ENCODE data around the gene MICAL1. TPM values are rescaled to one million over a fixed set of nuclear protein-coding genes. Genes with fewer than 3 reads are reported as not detected.

MICAL1 gene
- total RNA-seq, 2 experiments from 2014 or later = 106 to 107 TPM

GRCh38 chr6:109478841-109479624, 23.5 kb upstream of the MICAL1 start:
- Histone ChIP-seq H3K4me3 (ENCODE audit: low read length) (peak overlapping the region; percentile 85), H3K36me3 (ENCODE audit: insufficient read depth, low read length) (peaks cover 53% of the 10 kb centered on the region), H3K27ac (ENCODE audit: low read depth in 1 of 2, low read length in 2 of 2) (no peak overlapping the region), H3K4me1 (ENCODE audit: insufficient read depth, low read length) (peaks cover 57% of the 10 kb centered on the region), H3K27me3 (ENCODE audit: control insufficient read depth in 1 of 2, insufficient read depth in 2 of 2, low read length in 2 of 2) (no peaks in the 10 kb centered on the region), H3K9me3 (ENCODE audit: control insufficient read depth in 1 of 2, insufficient read depth in 1 of 2, low read length in 2 of 2) (no peaks in the 10 kb centered on the region)
- Mint-ChIP-seq H3K36me3 (ENCODE audit: low read depth) (peaks cover 81% of the 10 kb centered on the region), H3K27me3 (no peaks in the 10 kb centered on the region), H3K4me3 (peak overlapping the region; percentile 88), H3K9me3 (no peaks in the 10 kb centered on the region), H3K4me1 (ENCODE audit: low read depth) (peaks cover 82% of the 10 kb centered on the region), H3K27ac (peak overlapping the region; percentile 77)
- intact Hi-C loops (cut with DNase I, micrococcal nuclease) = no loop called here
- DNase-seq = peak in 3 of 14 experiments; percentile 36 to 65 (median 64)
- POLR2A ChIA-PET = interaction anchor here (0.6 to 6.5 kb wide), 6 partner anchors 13 to 97 kb away, joined by 3 to 86 read pairs (median 8); partner anchors contain the start of genes CD164, MICAL1, PPIL6 and SMPD2
- CTCF ChIA-PET = interaction anchor here (0.7 to 2.0 kb wide), 4 partner anchors 15 to 97 kb away, joined by 3 to 5 read pairs (median 3); no protein-coding TSS in a partner anchor
- TF ChIP-seq CTCF (IDR thresholded peaks at IDR 0.05) = no peak
- ATAC-seq (ENCODE audit: poor library complexity) = no peak

- CTCF ChIA-PET = interaction anchor here (0.7 to 1.5 kb wide), 2 partner anchors 15 to 97 kb away, joined by 3 read pairs; no protein-coding TSS in a partner anchor
- Mint-ChIP-seq H3K36me3 (ENCODE audit: low read depth) (peaks cover 89% of the 10 kb centered on the region), H3K4me1 (ENCODE audit: low read depth) (peaks cover 80% of the 10 kb centered on the region), H3K27ac (peak overlapping the region; percentile 77), H3K9me3 (no peaks in the 10 kb centered on the region), H3K27me3 (no peaks in the 10 kb centered on the region), H3K4me3 (peak overlapping the region; percentile 88)
- DNase-seq = no peak
- Histone ChIP-seq H3K9me3 (ENCODE audit: control insufficient read depth in 1 of 2, insufficient read depth in 1 of 2, low read length in 2 of 2) (no peaks in the 10 kb centered on the region), H3K4me3 (ENCODE audit: low read length) (peak overlapping the region; percentile 85), H3K27ac (ENCODE audit: low read depth in 1 of 2, low read length in 2 of 2) (no peak overlapping the region), H3K4me1 (ENCODE audit: insufficient read depth, low read length) (peaks cover 58% of the 10 kb centered on the region), H3K27me3 (ENCODE audit: control insufficient read depth in 1 of 2, insufficient read depth in 2 of 2, low read length in 2 of 2) (no peaks in the 10 kb centered on the region), H3K36me3 (ENCODE audit: insufficient read depth, low read length) (peaks cover 60% of the 10 kb centered on the region)
- intact Hi-C loops (cut with DNase I, micrococcal nuclease) = no loop called here
- TF ChIP-seq CTCF (IDR thresholded peaks at IDR 0.05) = no peak
- no peak for ATAC-seq (ENCODE audit: poor library complexity)
- POLR2A ChIA-PET = interaction anchor here (0.6 to 6.5 kb wide), 4 partner anchors 21 to 96 kb away, joined by 3 to 86 read pairs (median 25); partner anchors contain the start of genes CD164, MICAL1, PPIL6 and SMPD2
Observed at GRCh38 chr6:109478222-109478805, 22.7 kb upstream of the MICAL1 start.

GRCh38 chr6:109477725-109478124, 22.2 kb upstream of the MICAL1 start:
- Mint-ChIP-seq H3K36me3 (ENCODE audit: low read depth) (peaks cover 95% of the 10 kb centered on the region), H3K9me3 (no peaks in the 10 kb centered on the region)
- intact Hi-C loops (cut with DNase I, micrococcal nuclease) = no loop called here

More at GRCh38 chr6:109477725-109478124, 22.2 kb upstream of the MICAL1 start:
- Histone ChIP-seq H3K4me1 (ENCODE audit: insufficient read depth, low read length) (peaks cover 63% of the 10 kb centered on the region), H3K9me3 (ENCODE audit: control insufficient read depth in 1 of 2, insufficient read depth in 1 of 2, low read length in 2 of 2) (no peaks in the 10 kb centered on the region), H3K36me3 (ENCODE audit: insufficient read depth, low read length) (peaks cover 66% of the 10 kb centered on the region), H3K27ac (ENCODE audit: low read depth in 1 of 2, low read length in 2 of 2) (no peak overlapping the region), H3K27me3 (ENCODE audit: control insufficient read depth in 1 of 2, insufficient read depth in 2 of 2, low read length in 2 of 2) (no peaks in the 10 kb centered on the region), H3K4me3 (ENCODE audit: low read length) (peak overlapping the region; percentile 85)
- POLR2A ChIA-PET = interaction anchor here (2.0 to 6.5 kb wide), 3 partner anchors 19 to 95 kb away, joined by 6 to 86 read pairs (median 39); partner anchors contain the start of genes CD164 and MICAL1
- Mint-ChIP-seq H3K4me1 (ENCODE audit: low read depth) (peaks cover 86% of the 10 kb centered on the region), H3K27me3 (no peaks in the 10 kb centered on the region), H3K4me3 (peak overlapping the region; percentile 88), H3K27ac (peak overlapping the region; percentile 52)
- CTCF ChIA-PET = interaction anchor here (1.5 kb wide), 1 partner anchor 14 kb away, joined by 3 read pairs; no protein-coding TSS in a partner anchor
- ATAC-seq (ENCODE audit: poor library complexity) = no peak
- TF ChIP-seq CTCF (IDR thresholded peaks at IDR 0.05) = no peak
- DNase-seq = no peak
